Measurements from ENCODE around the gene PPM1E.

DNA sequence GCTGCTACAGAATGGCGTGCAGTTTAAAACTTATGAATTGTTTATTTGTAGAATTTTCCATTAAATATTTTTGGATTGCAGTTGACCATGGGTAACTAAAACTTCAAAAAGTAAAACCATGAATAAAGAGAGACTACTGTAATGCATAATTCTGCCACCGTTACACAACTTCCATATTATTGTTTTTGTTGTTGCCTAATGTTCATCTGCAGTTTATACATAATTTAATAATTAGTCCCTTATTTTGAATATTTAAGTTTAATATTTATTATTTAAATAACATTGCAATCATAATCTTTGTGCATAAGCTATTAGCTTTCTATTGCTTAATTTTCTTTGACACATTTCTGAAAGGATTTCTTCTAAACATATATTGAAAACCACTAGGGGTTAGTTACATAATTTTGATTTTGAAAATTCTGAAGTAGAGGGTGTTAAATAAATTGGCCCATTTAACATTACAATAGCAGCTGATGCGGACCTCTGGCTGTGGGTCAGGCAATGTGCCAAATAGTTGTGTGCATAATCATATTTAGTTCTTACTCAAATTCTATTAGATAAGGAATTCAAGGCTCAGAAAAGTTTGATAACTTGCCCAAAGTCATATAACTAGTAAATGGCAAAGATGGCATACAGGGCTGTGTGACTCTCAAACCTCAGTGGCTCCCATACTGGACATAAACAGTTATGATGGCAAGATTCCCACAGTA is 31.1 kb downstream of the PPM1E start:
- TF ChIP-seq, protein P1, sequence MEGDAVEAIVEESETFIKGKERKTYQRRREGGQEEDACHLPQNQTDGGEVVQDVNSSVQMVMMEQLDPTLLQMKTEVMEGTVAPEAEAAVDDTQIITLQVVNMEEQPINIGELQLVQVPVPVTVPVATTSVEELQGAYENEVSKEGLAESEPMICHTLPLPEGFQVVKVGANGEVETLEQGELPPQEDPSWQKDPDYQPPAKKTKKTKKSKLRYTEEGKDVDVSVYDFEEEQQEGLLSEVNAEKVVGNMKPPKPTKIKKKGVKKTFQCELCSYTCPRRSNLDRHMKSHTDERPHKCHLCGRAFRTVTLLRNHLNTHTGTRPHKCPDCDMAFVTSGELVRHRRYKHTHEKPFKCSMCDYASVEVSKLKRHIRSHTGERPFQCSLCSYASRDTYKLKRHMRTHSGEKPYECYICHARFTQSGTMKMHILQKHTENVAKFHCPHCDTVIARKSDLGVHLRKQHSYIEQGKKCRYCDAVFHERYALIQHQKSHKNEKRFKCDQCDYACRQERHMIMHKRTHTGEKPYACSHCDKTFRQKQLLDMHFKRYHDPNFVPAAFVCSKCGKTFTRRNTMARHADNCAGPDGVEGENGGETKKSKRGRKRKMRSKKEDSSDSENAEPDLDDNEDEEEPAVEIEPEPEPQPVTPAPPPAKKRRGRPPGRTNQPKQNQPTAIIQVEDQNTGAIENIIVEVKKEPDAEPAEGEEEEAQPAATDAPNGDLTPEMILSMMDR (conservative IDR thresholded peaks at IDR 0.05; ENCODE audit: low read length) = no peak
- no peak for TF ChIP-seq EZH2phosphoT487 (IDR thresholded peaks at IDR 0.05; ENCODE audit: borderline replicate concordance, low read depth, low read length)
